ENCODE measurements around the gene GDPD4. TPM values are rescaled to one million over a fixed set of nuclear protein-coding genes. Genes with fewer than 3 reads are reported as not detected.

GDPD4 gene
- total RNA-seq, 1 donor from 2014 or later: not detected

DNA sequence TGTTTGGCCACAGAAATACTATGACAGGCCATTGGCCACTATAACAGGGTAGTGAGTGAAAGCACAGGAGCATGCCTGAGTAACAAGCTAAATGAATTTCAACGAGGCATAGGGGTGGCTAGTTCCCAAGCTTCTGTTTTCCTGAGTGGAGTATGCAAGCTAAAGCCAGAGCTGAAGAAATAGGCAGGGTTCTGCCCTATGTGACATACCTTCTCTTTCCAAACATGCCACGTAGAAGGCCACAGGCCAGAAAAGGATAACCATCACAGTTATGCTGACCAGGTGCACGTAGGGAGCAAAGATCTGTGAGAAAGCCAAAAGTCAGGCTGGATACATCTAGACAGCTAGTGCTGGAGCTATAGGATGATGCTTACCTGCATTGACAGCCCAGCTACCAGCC is 30.6 kb downstream of the GDPD4 start:
- Mint-ChIP-seq H3K27me3 (peaks cover 6% of the 10 kb centered on the region), H3K36me3 (ENCODE audit: insufficient read depth) (no peaks in the 10 kb centered on the region), H3K27ac (no peak overlapping the region), H3K9me3 (ENCODE audit: low read depth) (no peaks in the 10 kb centered on the region), H3K4me3 (ENCODE audit: low read depth) (no peak overlapping the region), H3K4me1 (ENCODE audit: low read depth) (no peaks in the 10 kb centered on the region)
- TF ChIP-seq, protein P1, sequence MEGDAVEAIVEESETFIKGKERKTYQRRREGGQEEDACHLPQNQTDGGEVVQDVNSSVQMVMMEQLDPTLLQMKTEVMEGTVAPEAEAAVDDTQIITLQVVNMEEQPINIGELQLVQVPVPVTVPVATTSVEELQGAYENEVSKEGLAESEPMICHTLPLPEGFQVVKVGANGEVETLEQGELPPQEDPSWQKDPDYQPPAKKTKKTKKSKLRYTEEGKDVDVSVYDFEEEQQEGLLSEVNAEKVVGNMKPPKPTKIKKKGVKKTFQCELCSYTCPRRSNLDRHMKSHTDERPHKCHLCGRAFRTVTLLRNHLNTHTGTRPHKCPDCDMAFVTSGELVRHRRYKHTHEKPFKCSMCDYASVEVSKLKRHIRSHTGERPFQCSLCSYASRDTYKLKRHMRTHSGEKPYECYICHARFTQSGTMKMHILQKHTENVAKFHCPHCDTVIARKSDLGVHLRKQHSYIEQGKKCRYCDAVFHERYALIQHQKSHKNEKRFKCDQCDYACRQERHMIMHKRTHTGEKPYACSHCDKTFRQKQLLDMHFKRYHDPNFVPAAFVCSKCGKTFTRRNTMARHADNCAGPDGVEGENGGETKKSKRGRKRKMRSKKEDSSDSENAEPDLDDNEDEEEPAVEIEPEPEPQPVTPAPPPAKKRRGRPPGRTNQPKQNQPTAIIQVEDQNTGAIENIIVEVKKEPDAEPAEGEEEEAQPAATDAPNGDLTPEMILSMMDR (IDR thresholded peaks at IDR 0.05; ENCODE audit: unreplicated experiment): no peak
- no peak for DNase-seq (ENCODE audit: low spot score, unreplicated experiment)

DNA sequence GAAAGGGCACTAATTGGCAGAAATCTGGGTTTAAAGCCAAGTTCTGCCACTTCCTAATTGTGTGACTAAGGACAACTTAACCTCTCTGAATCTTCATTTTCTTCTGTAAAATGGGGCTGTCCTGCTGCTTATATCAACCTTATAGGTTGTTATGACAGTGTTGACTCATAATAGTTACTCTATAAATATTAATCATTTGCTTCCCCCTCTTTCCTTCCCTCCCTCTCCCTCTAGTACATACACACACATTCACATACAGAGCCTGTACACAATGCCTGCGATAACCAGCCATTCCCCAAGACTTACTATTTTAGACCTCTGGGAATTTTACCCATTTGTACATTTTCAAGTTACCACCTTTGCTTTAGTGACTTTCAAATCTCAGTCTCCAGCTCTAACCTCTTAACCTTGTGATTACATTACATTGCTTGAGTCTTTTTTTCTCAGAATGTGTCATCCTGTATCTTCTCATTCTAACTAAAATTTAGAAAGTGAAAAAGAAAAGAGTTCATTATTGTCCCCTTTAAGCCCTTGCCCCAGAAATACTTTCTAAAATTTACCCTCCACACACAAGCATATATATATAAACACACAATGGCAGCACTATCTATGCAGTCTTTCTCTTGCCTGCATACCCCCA is 31.9 kb downstream of the GDPD4 start:
- no peak overlapping the region for H3K27ac Mint-ChIP-seq
- H3K9me3 Mint-ChIP-seq (ENCODE audit: low read depth): no peaks in the 10 kb centered on the region
- H3K4me1 Mint-ChIP-seq (ENCODE audit: low read depth): no peaks in the 10 kb centered on the region
- TF ChIP-seq, protein P1 (IDR thresholded peaks at IDR 0.05; ENCODE audit: unreplicated experiment): no peak
- H3K4me3 Mint-ChIP-seq (ENCODE audit: low read depth): no peak overlapping the region
- no peak for DNase-seq (ENCODE audit: low spot score, unreplicated experiment)
- no peaks in the 10 kb centered on the region for H3K36me3 Mint-ChIP-seq (ENCODE audit: insufficient read depth)
- H3K27me3 Mint-ChIP-seq: peaks cover 6% of the 10 kb centered on the region

DNA sequence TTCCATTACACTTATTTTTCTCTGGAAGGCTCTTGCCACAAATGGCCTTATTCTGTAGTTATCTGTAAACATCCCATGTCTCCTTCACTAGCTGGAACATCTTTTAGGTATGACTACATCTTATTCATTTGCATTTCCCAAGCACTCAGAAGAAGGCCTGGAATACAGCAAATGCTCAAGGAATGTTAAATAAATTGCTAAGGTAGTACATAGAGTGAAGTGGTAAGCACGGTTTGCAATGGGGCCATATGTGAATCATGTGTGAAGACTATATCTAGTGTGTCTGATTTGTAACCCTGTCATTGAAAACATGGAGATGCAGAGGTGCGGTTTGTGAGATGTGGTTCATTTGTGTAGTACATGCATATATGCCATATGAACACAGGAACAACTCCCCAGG is 33.5 kb downstream of the GDPD4 start:
- TF ChIP-seq, protein P1 (IDR thresholded peaks at IDR 0.05; ENCODE audit: unreplicated experiment): no peak
- Mint-ChIP-seq H3K27me3 (peaks cover 6% of the 10 kb centered on the region), H3K4me3 (ENCODE audit: low read depth) (no peak overlapping the region), H3K36me3 (ENCODE audit: insufficient read depth) (no peaks in the 10 kb centered on the region), H3K4me1 (ENCODE audit: low read depth) (no peaks in the 10 kb centered on the region), H3K27ac (no peak overlapping the region), H3K9me3 (ENCODE audit: low read depth) (no peaks in the 10 kb centered on the region)
- no peak for DNase-seq (ENCODE audit: low spot score, unreplicated experiment)

DNA sequence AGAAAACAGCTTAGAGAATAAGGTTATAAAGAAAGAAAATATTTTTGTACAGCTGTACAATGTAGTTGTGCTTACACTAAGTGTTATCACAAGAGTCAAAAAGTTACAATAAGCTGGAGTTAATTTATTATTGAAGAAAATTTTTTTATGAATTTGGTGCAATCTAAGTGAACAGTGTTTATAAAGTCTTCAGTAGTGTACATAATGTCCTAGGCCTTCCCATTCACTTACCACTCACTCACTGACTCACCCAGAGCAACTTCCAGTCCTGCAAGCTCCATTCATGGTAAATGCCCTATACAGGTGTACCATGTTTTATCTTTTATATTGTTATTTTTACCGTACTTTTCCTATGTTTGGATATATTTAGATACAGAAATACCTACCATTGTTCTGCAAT is 34.7 kb downstream of the GDPD4 start:
- TF ChIP-seq, protein P1 (IDR thresholded peaks at IDR 0.05; ENCODE audit: unreplicated experiment): no peak
- no peaks in the 10 kb centered on the region for H3K36me3 Mint-ChIP-seq (ENCODE audit: insufficient read depth)
- DNase-seq (ENCODE audit: low spot score, unreplicated experiment): no peak
- no peak overlapping the region for H3K27ac Mint-ChIP-seq
- H3K27me3 Mint-ChIP-seq: peaks cover 2% of the 10 kb centered on the region
- peaks cover 4% of the 10 kb centered on the region for H3K9me3 Mint-ChIP-seq (ENCODE audit: low read depth)
- H3K4me3 Mint-ChIP-seq (ENCODE audit: low read depth): no peak overlapping the region
- no peaks in the 10 kb centered on the region for H3K4me1 Mint-ChIP-seq (ENCODE audit: low read depth)

DNA sequence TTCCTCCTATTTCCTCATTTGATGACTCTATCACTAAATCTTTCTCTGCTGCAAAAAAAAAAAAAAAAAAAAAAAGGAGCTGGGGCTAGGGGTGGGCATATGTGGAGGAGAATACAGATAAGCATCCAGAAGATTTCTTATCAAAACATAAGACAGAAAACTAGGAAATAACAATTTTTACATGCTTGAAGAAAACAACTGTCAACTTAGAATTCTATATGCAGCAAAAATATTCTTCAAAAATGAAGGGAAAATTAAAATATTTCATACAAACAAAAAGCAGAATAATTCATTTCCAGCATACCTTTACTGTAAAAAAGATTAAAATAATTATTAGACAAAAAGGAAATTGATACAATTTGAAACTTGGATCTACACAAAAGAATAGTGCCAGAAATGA is 38.7 kb downstream of the GDPD4 start:
- TF ChIP-seq, protein P1 (IDR thresholded peaks at IDR 0.05; ENCODE audit: unreplicated experiment): no peak
- no peak overlapping the region for H3K27ac Mint-ChIP-seq
- peaks cover 4% of the 10 kb centered on the region for H3K9me3 Mint-ChIP-seq (ENCODE audit: low read depth)
- no peaks in the 10 kb centered on the region for H3K36me3 Mint-ChIP-seq (ENCODE audit: insufficient read depth)
- no peaks in the 10 kb centered on the region for H3K4me1 Mint-ChIP-seq (ENCODE audit: low read depth)
- no peaks in the 10 kb centered on the region for H3K27me3 Mint-ChIP-seq
- no peak overlapping the region for H3K4me3 Mint-ChIP-seq (ENCODE audit: low read depth)
- no peak for DNase-seq (ENCODE audit: low spot score, unreplicated experiment)
